Measurements from ENCODE around the gene OR6M1.

Gene OR6M1

GRCh38 chr11:123771664-123772063, 34.5 kb downstream of the OR6M1 start:
- Histone ChIP-seq H3K4me3 (no peak overlapping the region), H3K9ac (ENCODE audit: insufficient read length) (no peak overlapping the region), H3K9me3 (ENCODE audit: low read depth, low read length) (no peaks in the 10 kb centered on the region), H3K27ac (no peak overlapping the region), H3K36me3 (ENCODE audit: insufficient read depth, low read length) (no peaks in the 10 kb centered on the region)
- no peak for TF ChIP-seq FOXP2 (optimal IDR thresholded peaks at IDR 0.05; ENCODE audit: control extremely low read depth, extremely low read length, insufficient read depth)
- no peak for TF ChIP-seq EZH2 (IDR thresholded peaks at IDR 0.05)
- no peak for TF ChIP-seq POLR2AphosphoS5 (IDR thresholded peaks at IDR 0.05; ENCODE audit: borderline replicate concordance, low read depth, low read length)
- no peak for DNase-seq (ENCODE audit: low read depth, low spot score)

- no peaks in the 10 kb centered on the region for H3K36me3 ChIP-seq (ENCODE audit: insufficient read depth, low read length)
- no peak overlapping the region for H3K27ac ChIP-seq
- no peak for TF ChIP-seq EZH2 (IDR thresholded peaks at IDR 0.05)
- TF ChIP-seq POLR2AphosphoS5 (IDR thresholded peaks at IDR 0.05; ENCODE audit: borderline replicate concordance, low read depth, low read length), result no peak
- TF ChIP-seq FOXP2 (optimal IDR thresholded peaks at IDR 0.05; ENCODE audit: control extremely low read depth, extremely low read length, insufficient read depth), result no peak
- H3K9me3 ChIP-seq (ENCODE audit: low read depth, low read length), result no peaks in the 10 kb centered on the region
- no peak overlapping the region for H3K9ac ChIP-seq (ENCODE audit: insufficient read length)
- no peak overlapping the region for H3K4me3 ChIP-seq
- no peak for DNase-seq (ENCODE audit: low read depth, low spot score)
These were observed 35.4 kb downstream of the OR6M1 start for GRCh38 chr11:123770712-123771111.

- no peak overlapping the region for H3K27ac ChIP-seq
- DNase-seq (ENCODE audit: low read depth, low spot score), result no peak
- H3K36me3 ChIP-seq (ENCODE audit: insufficient read depth, low read length), result no peaks in the 10 kb centered on the region
- TF ChIP-seq POLR2AphosphoS5 (IDR thresholded peaks at IDR 0.05; ENCODE audit: borderline replicate concordance, low read depth, low read length), result no peak
- TF ChIP-seq EZH2 (IDR thresholded peaks at IDR 0.05), result no peak
- no peak for TF ChIP-seq FOXP2 (optimal IDR thresholded peaks at IDR 0.05; ENCODE audit: control extremely low read depth, extremely low read length, insufficient read depth)
- H3K4me3 ChIP-seq, result no peak overlapping the region
- no peak overlapping the region for H3K9ac ChIP-seq (ENCODE audit: insufficient read length)
- no peaks in the 10 kb centered on the region for H3K9me3 ChIP-seq (ENCODE audit: low read depth, low read length)
These were observed 40.5 kb downstream of the OR6M1 start for GRCh38 chr11:123765601-123766000.

- no peak overlapping the region for H3K27ac ChIP-seq
- DNase-seq (ENCODE audit: low read depth, low spot score), result no peak
- no peaks in the 10 kb centered on the region for H3K9me3 ChIP-seq (ENCODE audit: low read depth, low read length)
These were observed 43.7 kb downstream of the OR6M1 start for GRCh38 chr11:123762422-123762821.

GRCh38 chr11:123760894-123761293, 45.3 kb downstream of the OR6M1 start:
- DNase-seq (ENCODE audit: low read depth, low spot score), result no peak
- Histone ChIP-seq H3K36me3 (ENCODE audit: insufficient read depth, low read length) (no peaks in the 10 kb centered on the region), H3K4me3 (no peak overlapping the region), H3K9ac (ENCODE audit: insufficient read length) (no peak overlapping the region), H3K9me3 (ENCODE audit: low read depth, low read length) (no peaks in the 10 kb centered on the region), H3K27ac (no peak overlapping the region)
- no peak for TF ChIP-seq FOXP2 (optimal IDR thresholded peaks at IDR 0.05; ENCODE audit: control extremely low read depth, extremely low read length, insufficient read depth)
- no peak for TF ChIP-seq EZH2 (IDR thresholded peaks at IDR 0.05)
- no peak for TF ChIP-seq POLR2AphosphoS5 (IDR thresholded peaks at IDR 0.05; ENCODE audit: borderline replicate concordance, low read depth, low read length)

More at GRCh38 chr11:123762422-123762821, 43.7 kb downstream of the OR6M1 start:
- Histone ChIP-seq H3K36me3 (ENCODE audit: insufficient read depth, low read length) (no peaks in the 10 kb centered on the region), H3K9ac (ENCODE audit: insufficient read length) (no peak overlapping the region), H3K4me3 (no peak overlapping the region)
- no peak for TF ChIP-seq EZH2 (IDR thresholded peaks at IDR 0.05)
- TF ChIP-seq FOXP2 (optimal IDR thresholded peaks at IDR 0.05; ENCODE audit: control extremely low read depth, extremely low read length, insufficient read depth), result no peak
- no peak for TF ChIP-seq POLR2AphosphoS5 (IDR thresholded peaks at IDR 0.05; ENCODE audit: borderline replicate concordance, low read depth, low read length)

- Histone ChIP-seq H3K36me3 (ENCODE audit: insufficient read depth, low read length) (no peaks in the 10 kb centered on the region), H3K9me3 (ENCODE audit: low read depth, low read length) (no peaks in the 10 kb centered on the region), H3K9ac (ENCODE audit: insufficient read length) (no peak overlapping the region), H3K4me3 (no peak overlapping the region), H3K27ac (no peak overlapping the region)
- no peak for DNase-seq (ENCODE audit: low read depth, low spot score)
- no peak for TF ChIP-seq EZH2 (IDR thresholded peaks at IDR 0.05)
- no peak for TF ChIP-seq FOXP2 (optimal IDR thresholded peaks at IDR 0.05; ENCODE audit: control extremely low read depth, extremely low read length, insufficient read depth)
- no peak for TF ChIP-seq POLR2AphosphoS5 (IDR thresholded peaks at IDR 0.05; ENCODE audit: borderline replicate concordance, low read depth, low read length)
These were observed 48.2 kb downstream of the OR6M1 start for GRCh38 chr11:123757976-123758375.

GRCh38 chr11:123755813-123756212, 50.3 kb downstream of the OR6M1 start:
- DNase-seq (ENCODE audit: low read depth, low spot score), result no peak
- Histone ChIP-seq H3K9ac (ENCODE audit: insufficient read length) (no peak overlapping the region), H3K27ac (no peak overlapping the region), H3K4me3 (no peak overlapping the region), H3K9me3 (ENCODE audit: low read depth, low read length) (no peaks in the 10 kb centered on the region), H3K36me3 (ENCODE audit: insufficient read depth, low read length) (no peaks in the 10 kb centered on the region)
- no peak for TF ChIP-seq FOXP2 (optimal IDR thresholded peaks at IDR 0.05; ENCODE audit: control extremely low read depth, extremely low read length, insufficient read depth)
- TF ChIP-seq POLR2AphosphoS5 (IDR thresholded peaks at IDR 0.05; ENCODE audit: borderline replicate concordance, low read depth, low read length), result no peak
- TF ChIP-seq EZH2 (IDR thresholded peaks at IDR 0.05), result no peak

Data from SK-N-MC (cell line).